ENCODE measurements around the gene SNX8. TPM values are rescaled to one million over a fixed set of nuclear protein-coding genes. Genes with fewer than 3 reads are reported as not detected.
A peak's percentile ranks its signal among the peaks of the same experiment; 100 is the strongest.

The SNX8 gene
- total RNA-seq (10 to 100 TPM in 3 of 5 donors, 1 to 10 TPM in 2; 7.7 to 72.9 (median 11.6) TPM), polyA plus RNA-seq (10 to 100 TPM; 11.7 to 13.4 (median 12.4) TPM)
- long read RNA-seq, donor 1, full-length matches to known transcripts, result 1 of 1 reads
- long read RNA-seq, donor 1, partial matches to known transcripts, result 0 of 1 reads
- long read RNA-seq, donor 1, other reads (novel, unspliced or antisense), result 0 of 1 reads
- long read RNA-seq, donor 2, full-length matches to known transcripts, result 1 of 20 reads
- long read RNA-seq, donor 2, partial matches to known transcripts, result 10 of 20 reads
- long read RNA-seq, donor 2, other reads (novel, unspliced or antisense), result 9 of 20 reads
- long read RNA-seq, donor 3, full-length matches to known transcripts, result 2 of 2 reads
- long read RNA-seq, donor 3, partial matches to known transcripts, result 0 of 2 reads
- long read RNA-seq, donor 3, other reads (novel, unspliced or antisense), result 0 of 2 reads
- long read RNA-seq, donor 4, full-length matches to known transcripts, result 1 of 1 reads
- long read RNA-seq, donor 4, partial matches to known transcripts, result 0 of 1 reads
- long read RNA-seq, donor 4, other reads (novel, unspliced or antisense), result 0 of 1 reads
- long read RNA-seq, donor 5, full-length matches to known transcripts, result 1 of 1 reads
- long read RNA-seq, donor 5, partial matches to known transcripts, result 0 of 1 reads
- long read RNA-seq, donor 5, other reads (novel, unspliced or antisense), result 0 of 1 reads
- long read RNA-seq, donor 6, full-length matches to known transcripts, result 2 of 66 reads
- long read RNA-seq, donor 6, partial matches to known transcripts, result 28 of 66 reads
- long read RNA-seq, donor 6, other reads (novel, unspliced or antisense), result 36 of 66 reads
- long read RNA-seq, donor 7, result 0 reads
- long read RNA-seq, donor 8, full-length matches to known transcripts, result 1 of 1 reads
- long read RNA-seq, donor 8, partial matches to known transcripts, result 0 of 1 reads
- long read RNA-seq, donor 8, other reads (novel, unspliced or antisense), result 0 of 1 reads
- long read RNA-seq, donor 9, full-length matches to known transcripts, result 1 of 1 reads
- long read RNA-seq, donor 9, partial matches to known transcripts, result 0 of 1 reads
- long read RNA-seq, donor 9, other reads (novel, unspliced or antisense), result 0 of 1 reads
- long read RNA-seq, donor 10, full-length matches to known transcripts, result 2 of 2 reads
- long read RNA-seq, donor 10, partial matches to known transcripts, result 0 of 2 reads
- long read RNA-seq, donor 10, other reads (novel, unspliced or antisense), result 0 of 2 reads

GRCh38 chr7:2314209-2314955, at the start of gene SNX8:
Gene SNX8, minus strand, starts transcription at chr7:2314441. Its CDS starts 20 bp downstream, at chr7:2314421.
- intact Hi-C loops (cut with DNase I; ENCODE audit: low total_unique reads), result no loop called here
- H3K4me1 ChIP-seq, result peaks cover 0 to 25% (median 15%) of the 10 kb centered on the region in 4 donors
- H3K9me3 ChIP-seq, result no peaks in the 10 kb centered on the region
- peak; percentile 96 for DNase-seq
- peak within 1 kb of the TSS; percentile 71 to 98 (median 95) for H3K4me3 ChIP-seq
- TF ChIP-seq POLR2AphosphoS5 (IDR thresholded peaks at IDR 0.05), result peak in 2 of 3 donors; percentile 72 to 77
- no peak for TF ChIP-seq EP300 (IDR thresholded peaks at IDR 0.05)
- 1 to 3% (median 1%) methylated on average over 25 to 78 of the region's 78 CpGs for WGBS, 5 donors
- H3K27me3 ChIP-seq, result no peaks in the 10 kb centered on the region
- H3K27ac ChIP-seq, result peak within 1 kb of the TSS; percentile 77 to 93 (median 85)
- peaks cover 0 to 6% (median 5%) of the 10 kb centered on the region in 4 donors for H3K36me3 ChIP-seq

GRCh38 chr7:2362385-2363088, 48.3 kb upstream of the SNX8 start:
- TF ChIP-seq EP300 (IDR thresholded peaks at IDR 0.05) (no peak), POLR2A (IDR thresholded peaks at IDR 0.05) (no peak), CTCF (IDR thresholded peaks at IDR 0.05) (no peak), POLR2AphosphoS5 (IDR thresholded peaks at IDR 0.05) (no peak)
- no peak for DNase-seq
- Histone ChIP-seq H3K4me1 (peaks cover 13 to 50% (median 33%) of the 10 kb centered on the region in 4 donors), H3K9me3 (no peaks in the 10 kb centered on the region), H3K4me3 (no peak overlapping the region), H3K36me3 (peaks cover 66 to 99% (median 86%) of the 10 kb centered on the region in 4 donors), H3K27ac (no peak overlapping the region), H3K27me3 (no peaks in the 10 kb centered on the region)
- intact Hi-C loops (cut with DNase I; ENCODE audit: low total_unique reads), result no loop called here
- WGBS, 5 donors, result 79 to 88% (median 86%) methylated on average over 19 to 27 of the region's 27 CpGs

GRCh38 chr7:2360796-2361195, 46.6 kb upstream of the SNX8 start:
- intact Hi-C loops (cut with DNase I; ENCODE audit: low total_unique reads), result no loop called here
- Histone ChIP-seq H3K4me3 (no peak overlapping the region), H3K36me3 (peaks cover 48 to 83% (median 72%) of the 10 kb centered on the region in 4 donors), H3K27me3 (no peaks in the 10 kb centered on the region), H3K4me1 (peaks cover 29 to 67% (median 50%) of the 10 kb centered on the region in 4 donors), H3K27ac (no peak overlapping the region), H3K9me3 (no peaks in the 10 kb centered on the region)
- 40 to 74% (median 50%) methylated on average over 6 of the region's 6 CpGs for WGBS, 5 donors
- DNase-seq, result no peak
- TF ChIP-seq EP300 (IDR thresholded peaks at IDR 0.05) (no peak), POLR2A (IDR thresholded peaks at IDR 0.05) (no peak), CTCF (IDR thresholded peaks at IDR 0.05) (no peak), POLR2AphosphoS5 (IDR thresholded peaks at IDR 0.05) (no peak)

- TF ChIP-seq EP300 (IDR thresholded peaks at IDR 0.05) (no peak), CTCF (IDR thresholded peaks at IDR 0.05) (no peak), POLR2A (IDR thresholded peaks at IDR 0.05) (no peak), POLR2AphosphoS5 (IDR thresholded peaks at IDR 0.05) (no peak)
- intact Hi-C loops (cut with DNase I; ENCODE audit: low total_unique reads), result no loop called here
- Histone ChIP-seq H3K4me1 (peaks cover 29 to 74% (median 56%) of the 10 kb centered on the region in 4 donors), H3K27me3 (no peaks in the 10 kb centered on the region), H3K27ac (no peak overlapping the region), H3K4me3 (no peak overlapping the region), H3K9me3 (no peaks in the 10 kb centered on the region), H3K36me3 (peaks cover 37 to 71% (median 60%) of the 10 kb centered on the region in 4 donors)
- DNase-seq, result no peak
- 82 to 88% (median 85%) methylated on average over 10 to 11 of the region's 11 CpGs for WGBS, 5 donors
Observed at GRCh38 chr7:2359610-2360009, 45.4 kb upstream of the SNX8 start.

Data from stomach (tissue), 19 donors.